ENCODE data around the gene TRAF3.

DNA sequence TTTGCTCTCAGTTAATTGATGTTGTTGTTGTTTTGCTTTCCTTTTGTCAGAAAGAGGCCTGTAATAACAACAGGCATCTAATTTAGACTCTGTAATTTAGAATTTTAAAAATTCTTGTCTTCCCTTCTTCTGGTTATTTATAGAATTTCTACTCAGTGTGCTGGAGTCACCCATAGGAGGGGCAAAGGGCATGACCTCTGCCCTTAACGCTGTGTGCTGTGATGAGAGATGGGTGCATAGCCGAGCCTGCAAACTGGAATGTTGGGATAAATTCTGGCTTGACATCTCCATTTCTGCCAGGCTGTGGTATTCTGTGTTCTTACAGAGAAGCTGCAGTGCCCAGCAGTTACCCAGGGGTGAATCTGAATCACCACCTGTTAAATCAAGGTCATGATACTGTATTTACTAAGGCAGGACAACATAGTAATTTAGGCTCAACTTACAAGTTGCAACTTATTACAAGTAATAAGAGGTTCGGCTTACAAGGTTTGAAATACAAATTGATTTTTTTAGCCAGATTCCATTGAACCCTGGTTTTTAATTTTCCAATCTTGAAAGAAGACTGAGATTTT is 53.3 kb downstream of the TRAF3 start:
- TF ChIP-seq, protein P1, sequence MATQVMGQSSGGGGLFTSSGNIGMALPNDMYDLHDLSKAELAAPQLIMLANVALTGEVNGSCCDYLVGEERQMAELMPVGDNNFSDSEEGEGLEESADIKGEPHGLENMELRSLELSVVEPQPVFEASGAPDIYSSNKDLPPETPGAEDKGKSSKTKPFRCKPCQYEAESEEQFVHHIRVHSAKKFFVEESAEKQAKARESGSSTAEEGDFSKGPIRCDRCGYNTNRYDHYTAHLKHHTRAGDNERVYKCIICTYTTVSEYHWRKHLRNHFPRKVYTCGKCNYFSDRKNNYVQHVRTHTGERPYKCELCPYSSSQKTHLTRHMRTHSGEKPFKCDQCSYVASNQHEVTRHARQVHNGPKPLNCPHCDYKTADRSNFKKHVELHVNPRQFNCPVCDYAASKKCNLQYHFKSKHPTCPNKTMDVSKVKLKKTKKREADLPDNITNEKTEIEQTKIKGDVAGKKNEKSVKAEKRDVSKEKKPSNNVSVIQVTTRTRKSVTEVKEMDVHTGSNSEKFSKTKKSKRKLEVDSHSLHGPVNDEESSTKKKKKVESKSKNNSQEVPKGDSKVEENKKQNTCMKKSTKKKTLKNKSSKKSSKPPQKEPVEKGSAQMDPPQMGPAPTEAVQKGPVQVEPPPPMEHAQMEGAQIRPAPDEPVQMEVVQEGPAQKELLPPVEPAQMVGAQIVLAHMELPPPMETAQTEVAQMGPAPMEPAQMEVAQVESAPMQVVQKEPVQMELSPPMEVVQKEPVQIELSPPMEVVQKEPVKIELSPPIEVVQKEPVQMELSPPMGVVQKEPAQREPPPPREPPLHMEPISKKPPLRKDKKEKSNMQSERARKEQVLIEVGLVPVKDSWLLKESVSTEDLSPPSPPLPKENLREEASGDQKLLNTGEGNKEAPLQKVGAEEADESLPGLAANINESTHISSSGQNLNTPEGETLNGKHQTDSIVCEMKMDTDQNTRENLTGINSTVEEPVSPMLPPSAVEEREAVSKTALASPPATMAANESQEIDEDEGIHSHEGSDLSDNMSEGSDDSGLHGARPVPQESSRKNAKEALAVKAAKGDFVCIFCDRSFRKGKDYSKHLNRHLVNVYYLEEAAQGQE (IDR thresholded peaks at IDR 0.05; ENCODE audit: insufficient replicate concordance, low read depth) = no peak
- TF ChIP-seq, protein P2, sequence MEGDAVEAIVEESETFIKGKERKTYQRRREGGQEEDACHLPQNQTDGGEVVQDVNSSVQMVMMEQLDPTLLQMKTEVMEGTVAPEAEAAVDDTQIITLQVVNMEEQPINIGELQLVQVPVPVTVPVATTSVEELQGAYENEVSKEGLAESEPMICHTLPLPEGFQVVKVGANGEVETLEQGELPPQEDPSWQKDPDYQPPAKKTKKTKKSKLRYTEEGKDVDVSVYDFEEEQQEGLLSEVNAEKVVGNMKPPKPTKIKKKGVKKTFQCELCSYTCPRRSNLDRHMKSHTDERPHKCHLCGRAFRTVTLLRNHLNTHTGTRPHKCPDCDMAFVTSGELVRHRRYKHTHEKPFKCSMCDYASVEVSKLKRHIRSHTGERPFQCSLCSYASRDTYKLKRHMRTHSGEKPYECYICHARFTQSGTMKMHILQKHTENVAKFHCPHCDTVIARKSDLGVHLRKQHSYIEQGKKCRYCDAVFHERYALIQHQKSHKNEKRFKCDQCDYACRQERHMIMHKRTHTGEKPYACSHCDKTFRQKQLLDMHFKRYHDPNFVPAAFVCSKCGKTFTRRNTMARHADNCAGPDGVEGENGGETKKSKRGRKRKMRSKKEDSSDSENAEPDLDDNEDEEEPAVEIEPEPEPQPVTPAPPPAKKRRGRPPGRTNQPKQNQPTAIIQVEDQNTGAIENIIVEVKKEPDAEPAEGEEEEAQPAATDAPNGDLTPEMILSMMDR (IDR thresholded peaks at IDR 0.05; ENCODE audit: insufficient read depth, low read length) = no peak
- TF ChIP-seq GABPA (IDR thresholded peaks at IDR 0.05; ENCODE audit: low read depth) (no peak), POLR2AphosphoS5 (IDR thresholded peaks at IDR 0.05; ENCODE audit: low read depth) (no peak)

Measured in HL-60 (cell line).